Measurements from ENCODE around the gene DUSP12.
A peak's percentile ranks its signal among the peaks of the same experiment; 100 is the strongest.

The DUSP12 gene

GRCh38 chr1:161735837-161736236 lies 13.7 kb upstream of the DUSP12 start:
- no peak overlapping the region for H3K4me3 ChIP-seq (replicated peaks; ENCODE audit: low read depth, low read length)
- DNase-seq (ENCODE audit: extremely low read depth, low read depth): no peak
- no peak for TF ChIP-seq CTCF (IDR thresholded peaks at IDR 0.05; ENCODE audit: low read depth, low read length, missing control alignments)

- no peak for DNase-seq (ENCODE audit: extremely low read depth, low read depth)
- no peak overlapping the region for H3K4me3 ChIP-seq (replicated peaks; ENCODE audit: low read depth, low read length)
Measured at GRCh38 chr1:161736335-161736969, 13.1 kb upstream of the DUSP12 start.

GRCh38 chr1:161737625-161738024 lies 12.0 kb upstream of the DUSP12 start:
- no peak for DNase-seq (ENCODE audit: extremely low read depth, low read depth)
- no peak overlapping the region for H3K4me3 ChIP-seq (replicated peaks; ENCODE audit: low read depth, low read length)
- TF ChIP-seq CTCF (IDR thresholded peaks at IDR 0.05; ENCODE audit: low read depth, low read length, missing control alignments): no peak

More at GRCh38 chr1:161736335-161736969, 13.1 kb upstream of the DUSP12 start:
- no peak for TF ChIP-seq CTCF (IDR thresholded peaks at IDR 0.05; ENCODE audit: low read depth, low read length, missing control alignments)

- no peak for DNase-seq (ENCODE audit: extremely low read depth, low read depth)
- TF ChIP-seq CTCF (IDR thresholded peaks at IDR 0.05; ENCODE audit: low read depth, low read length, missing control alignments): peak; percentile 58
- H3K4me3 ChIP-seq (replicated peaks; ENCODE audit: low read depth, low read length): no peak overlapping the region
Measured at GRCh38 chr1:161738627-161739287, 10.8 kb upstream of the DUSP12 start.

GRCh38 chr1:161739865-161740566 lies 9.6 kb upstream of the DUSP12 start:
- TF ChIP-seq CTCF (IDR thresholded peaks at IDR 0.05; ENCODE audit: low read depth, low read length, missing control alignments): no peak
- H3K4me3 ChIP-seq (replicated peaks; ENCODE audit: low read depth, low read length): no peak overlapping the region
- no peak for DNase-seq (ENCODE audit: extremely low read depth, low read depth)

GRCh38 chr1:161740921-161741320 lies 8.7 kb upstream of the DUSP12 start:
- no peak for DNase-seq (ENCODE audit: extremely low read depth, low read depth)
- no peak overlapping the region for H3K4me3 ChIP-seq (replicated peaks; ENCODE audit: low read depth, low read length)
- TF ChIP-seq CTCF (IDR thresholded peaks at IDR 0.05; ENCODE audit: low read depth, low read length, missing control alignments): no peak

Data from HFF-Myc (cell line).